ENCODE data around the gene ST7.

GRCh38 chr7:117116211-117116610 is 162.9 kb downstream of the ST7 start:
- no peak for TF ChIP-seq CTCF (IDR thresholded peaks at IDR 0.05)
- TF ChIP-seq REST (IDR thresholded peaks at IDR 0.05; ENCODE audit: insufficient read depth in 1 of 2, low read depth in 2 of 2, low read length in 1 of 2) = no peak
- no peak for TF ChIP-seq TCF7L2 (IDR thresholded peaks at IDR 0.05; ENCODE audit: low read depth, low read length)
- TF ChIP-seq POLR2AphosphoS5 (IDR thresholded peaks at IDR 0.05; ENCODE audit: low read depth, low read length) = no peak

Measured in Panc1 (cell line).